Measurements from ENCODE around the gene DNAJB13. TPM values are rescaled to one million over a fixed set of nuclear protein-coding genes. Genes with fewer than 3 reads are reported as not detected.

The DNAJB13 gene
- polyA plus RNA-seq (2013, experiment 1 of 2), result 0.04 TPM
- not detected for polyA plus RNA-seq (2013, experiment 2 of 2)

- Histone ChIP-seq H4K5ac (ENCODE audit: low read length) (no peak within 1 kb of the TSS), H4K8ac (ENCODE audit: low read depth, low read length) (no peak within 1 kb of the TSS), H3K27me3 (ENCODE audit: insufficient read depth, low read length, poor library complexity) (no peaks in the 10 kb centered on the region), H3K4me3 (ENCODE audit: low read length) (no peak within 1 kb of the TSS), H3K79me1 (ENCODE audit: low read length) (no peaks in the 10 kb centered on the region), H2BK15ac (replicated peaks; ENCODE audit: low read depth) (no peak within 1 kb of the TSS), H2AK5ac (ENCODE audit: low read length) (no peak within 1 kb of the TSS), H3K9ac (ENCODE audit: low read length) (peak within 1 kb of the TSS; percentile 4), H2BK5ac (ENCODE audit: low read length) (no peak within 1 kb of the TSS), H3K18ac (ENCODE audit: low read length) (no peak within 1 kb of the TSS), H3K27ac (ENCODE audit: low read depth, low read length) (no peak within 1 kb of the TSS), H2BK120ac (ENCODE audit: low read depth, low read length) (no peak within 1 kb of the TSS), H3K4me1 (ENCODE audit: control insufficient read depth, low read depth, low read length) (no peaks in the 10 kb centered on the region), H3K4ac (ENCODE audit: low read depth, low read length) (no peak within 1 kb of the TSS), H3K56ac (ENCODE audit: low read length) (peak within 1 kb of the TSS; percentile 19), H3K36me3 (ENCODE audit: control insufficient read depth, insufficient read depth, low read length) (no peaks in the 10 kb centered on the region), H3K23ac (ENCODE audit: low read length) (no peak within 1 kb of the TSS), H3K4me2 (ENCODE audit: low read length) (no peak within 1 kb of the TSS), H3K79me2 (ENCODE audit: control insufficient read depth, insufficient read depth, low read length) (no peaks in the 10 kb centered on the region)
- WGBS (ENCODE audit: extremely low coverage, insufficient coverage, low lambda C conversion rate), result no CpG with 5 or more reads among the region's 12 CpGs
- DNase-seq, result peak; percentile 92
Measured at GRCh38 chr11:73950869-73951710, at the start of gene DNAJB13. TSS of gene DNAJB13 (plus strand) at chr11:73951026. CDS start at chr11:73951070, 44 bp downstream.

- Histone ChIP-seq H3K36me3 (ENCODE audit: control insufficient read depth, insufficient read depth, low read length) (peaks cover 1% of the 10 kb centered on the region), H2AK5ac (ENCODE audit: low read length) (no peak overlapping the region), H3K9ac (ENCODE audit: low read length) (no peak overlapping the region), H3K27me3 (ENCODE audit: insufficient read depth, low read length, poor library complexity) (no peaks in the 10 kb centered on the region), H3K79me2 (ENCODE audit: control insufficient read depth, insufficient read depth, low read length) (no peaks in the 10 kb centered on the region), H3K4me1 (ENCODE audit: control insufficient read depth, low read depth, low read length) (no peaks in the 10 kb centered on the region), H3K27ac (ENCODE audit: low read depth, low read length) (no peak overlapping the region), H2BK5ac (ENCODE audit: low read length) (no peak overlapping the region), H4K5ac (ENCODE audit: low read length) (no peak overlapping the region), H3K4me2 (ENCODE audit: low read length) (no peak overlapping the region), H2BK15ac (replicated peaks; ENCODE audit: low read depth) (no peak overlapping the region), H3K4me3 (ENCODE audit: low read length) (no peak overlapping the region), H3K79me1 (ENCODE audit: low read length) (no peaks in the 10 kb centered on the region), H3K56ac (ENCODE audit: low read length) (no peak overlapping the region), H3K4ac (ENCODE audit: low read depth, low read length) (no peak overlapping the region), H3K18ac (ENCODE audit: low read length) (no peak overlapping the region), H4K8ac (ENCODE audit: low read depth, low read length) (no peak overlapping the region), H3K23ac (ENCODE audit: low read length) (no peak overlapping the region), H2BK120ac (ENCODE audit: low read depth, low read length) (no peak overlapping the region)
- DNase-seq, result no peak
- WGBS (ENCODE audit: extremely low coverage, insufficient coverage, low lambda C conversion rate), result no CpG with 5 or more reads among the region's 1 CpG
Measured at GRCh38 chr11:73902303-73902702, 48.5 kb upstream of the DNAJB13 start.

GRCh38 chr11:73907191-73907590 lies 43.6 kb upstream of the DNAJB13 start:
- peak; percentile 64 for DNase-seq
- no peak overlapping the region for H2BK15ac ChIP-seq (replicated peaks; ENCODE audit: low read depth)
- no peaks in the 10 kb centered on the region for H3K79me2 ChIP-seq (ENCODE audit: control insufficient read depth, insufficient read depth, low read length)
- H3K18ac ChIP-seq (ENCODE audit: low read length), result no peak overlapping the region
- H2BK120ac ChIP-seq (ENCODE audit: low read depth, low read length), result no peak overlapping the region
- H3K23ac ChIP-seq (ENCODE audit: low read length), result no peak overlapping the region
- no peak overlapping the region for H3K4ac ChIP-seq (ENCODE audit: low read depth, low read length)
- no peaks in the 10 kb centered on the region for H3K36me3 ChIP-seq (ENCODE audit: control insufficient read depth, insufficient read depth, low read length)
- no peaks in the 10 kb centered on the region for H3K4me1 ChIP-seq (ENCODE audit: control insufficient read depth, low read depth, low read length)
- no peaks in the 10 kb centered on the region for H3K79me1 ChIP-seq (ENCODE audit: low read length)
- H3K56ac ChIP-seq (ENCODE audit: low read length), result no peak overlapping the region
- H3K4me2 ChIP-seq (ENCODE audit: low read length), result no peak overlapping the region
- H4K8ac ChIP-seq (ENCODE audit: low read depth, low read length), result no peak overlapping the region
- H3K4me3 ChIP-seq (ENCODE audit: low read length), result no peak overlapping the region
- no CpG with 5 or more reads among the region's 4 CpGs for WGBS (ENCODE audit: extremely low coverage, insufficient coverage, low lambda C conversion rate)
- H3K27me3 ChIP-seq (ENCODE audit: insufficient read depth, low read length, poor library complexity), result no peaks in the 10 kb centered on the region
- H3K27ac ChIP-seq (ENCODE audit: low read depth, low read length), result no peak overlapping the region
- H2BK5ac ChIP-seq (ENCODE audit: low read length), result no peak overlapping the region
- no peak overlapping the region for H2AK5ac ChIP-seq (ENCODE audit: low read length)
- no peak overlapping the region for H3K9ac ChIP-seq (ENCODE audit: low read length)
- H4K5ac ChIP-seq (ENCODE audit: low read length), result no peak overlapping the region

GRCh38 chr11:73912026-73912425 lies 38.8 kb upstream of the DNAJB13 start:
- H3K23ac ChIP-seq (ENCODE audit: low read length), result no peak overlapping the region
- H3K4me2 ChIP-seq (ENCODE audit: low read length), result no peak overlapping the region
- no peaks in the 10 kb centered on the region for H3K4me1 ChIP-seq (ENCODE audit: control insufficient read depth, low read depth, low read length)
- no peak overlapping the region for H3K4ac ChIP-seq (ENCODE audit: low read depth, low read length)
- H2BK15ac ChIP-seq (replicated peaks; ENCODE audit: low read depth), result no peak overlapping the region
- no CpG with 5 or more reads among the region's 2 CpGs for WGBS (ENCODE audit: extremely low coverage, insufficient coverage, low lambda C conversion rate)
- no peak overlapping the region for H3K4me3 ChIP-seq (ENCODE audit: low read length)
- H4K8ac ChIP-seq (ENCODE audit: low read depth, low read length), result no peak overlapping the region
- H3K79me2 ChIP-seq (ENCODE audit: control insufficient read depth, insufficient read depth, low read length), result no peaks in the 10 kb centered on the region
- no peaks in the 10 kb centered on the region for H3K79me1 ChIP-seq (ENCODE audit: low read length)
- no peak overlapping the region for H3K18ac ChIP-seq (ENCODE audit: low read length)
- no peak overlapping the region for H4K5ac ChIP-seq (ENCODE audit: low read length)
- no peak overlapping the region for H3K27ac ChIP-seq (ENCODE audit: low read depth, low read length)
- no peak for DNase-seq
- H3K56ac ChIP-seq (ENCODE audit: low read length), result no peak overlapping the region
- no peaks in the 10 kb centered on the region for H3K36me3 ChIP-seq (ENCODE audit: control insufficient read depth, insufficient read depth, low read length)
- no peak overlapping the region for H2AK5ac ChIP-seq (ENCODE audit: low read length)
- no peak overlapping the region for H2BK5ac ChIP-seq (ENCODE audit: low read length)
- H2BK120ac ChIP-seq (ENCODE audit: low read depth, low read length), result no peak overlapping the region
- H3K27me3 ChIP-seq (ENCODE audit: insufficient read depth, low read length, poor library complexity), result no peaks in the 10 kb centered on the region
- H3K9ac ChIP-seq (ENCODE audit: low read length), result no peak overlapping the region

GRCh38 chr11:73913472-73913871 lies 37.4 kb upstream of the DNAJB13 start:
- Histone ChIP-seq H3K27me3 (ENCODE audit: insufficient read depth, low read length, poor library complexity) (no peaks in the 10 kb centered on the region), H4K8ac (ENCODE audit: low read depth, low read length) (no peak overlapping the region), H3K9ac (ENCODE audit: low read length) (no peak overlapping the region), H3K23ac (ENCODE audit: low read length) (no peak overlapping the region), H2BK120ac (ENCODE audit: low read depth, low read length) (no peak overlapping the region), H3K18ac (ENCODE audit: low read length) (no peak overlapping the region), H4K5ac (ENCODE audit: low read length) (no peak overlapping the region), H2BK5ac (ENCODE audit: low read length) (no peak overlapping the region), H3K79me1 (ENCODE audit: low read length) (no peaks in the 10 kb centered on the region), H3K4me3 (ENCODE audit: low read length) (no peak overlapping the region), H2BK15ac (replicated peaks; ENCODE audit: low read depth) (no peak overlapping the region), H3K36me3 (ENCODE audit: control insufficient read depth, insufficient read depth, low read length) (no peaks in the 10 kb centered on the region), H3K79me2 (ENCODE audit: control insufficient read depth, insufficient read depth, low read length) (no peaks in the 10 kb centered on the region), H3K4ac (ENCODE audit: low read depth, low read length) (no peak overlapping the region), H3K56ac (ENCODE audit: low read length) (no peak overlapping the region), H3K4me2 (ENCODE audit: low read length) (no peak overlapping the region), H2AK5ac (ENCODE audit: low read length) (no peak overlapping the region), H3K27ac (ENCODE audit: low read depth, low read length) (no peak overlapping the region), H3K4me1 (ENCODE audit: control insufficient read depth, low read depth, low read length) (no peaks in the 10 kb centered on the region)
- DNase-seq, result no peak

- no peaks in the 10 kb centered on the region for H3K4me1 ChIP-seq (ENCODE audit: control insufficient read depth, low read depth, low read length)
- H3K79me2 ChIP-seq (ENCODE audit: control insufficient read depth, insufficient read depth, low read length), result no peaks in the 10 kb centered on the region
- no peak overlapping the region for H2BK5ac ChIP-seq (ENCODE audit: low read length)
- no peak overlapping the region for H3K56ac ChIP-seq (ENCODE audit: low read length)
- peaks cover 1% of the 10 kb centered on the region for H3K36me3 ChIP-seq (ENCODE audit: control insufficient read depth, insufficient read depth, low read length)
- H4K8ac ChIP-seq (ENCODE audit: low read depth, low read length), result no peak overlapping the region
- no peak overlapping the region for H2AK5ac ChIP-seq (ENCODE audit: low read length)
- no peak overlapping the region for H3K27ac ChIP-seq (ENCODE audit: low read depth, low read length)
- H2BK15ac ChIP-seq (replicated peaks; ENCODE audit: low read depth), result no peak overlapping the region
- H3K23ac ChIP-seq (ENCODE audit: low read length), result no peak overlapping the region
- no peaks in the 10 kb centered on the region for H3K27me3 ChIP-seq (ENCODE audit: insufficient read depth, low read length, poor library complexity)
- WGBS (ENCODE audit: extremely low coverage, insufficient coverage, low lambda C conversion rate), result no CpG with 5 or more reads among the region's 4 CpGs
- no peak overlapping the region for H4K5ac ChIP-seq (ENCODE audit: low read length)
- no peak for DNase-seq
- H2BK120ac ChIP-seq (ENCODE audit: low read depth, low read length), result no peak overlapping the region
- no peak overlapping the region for H3K18ac ChIP-seq (ENCODE audit: low read length)
- H3K4me3 ChIP-seq (ENCODE audit: low read length), result no peak overlapping the region
- H3K4ac ChIP-seq (ENCODE audit: low read depth, low read length), result no peak overlapping the region
- no peak overlapping the region for H3K4me2 ChIP-seq (ENCODE audit: low read length)
- no peaks in the 10 kb centered on the region for H3K79me1 ChIP-seq (ENCODE audit: low read length)
- no peak overlapping the region for H3K9ac ChIP-seq (ENCODE audit: low read length)
Measured at GRCh38 chr11:73914284-73914683, 36.5 kb upstream of the DNAJB13 start.
